Left ventricle myocardium inferior (tissue), 1 donor: ENCODE measurements around the gene RNF150. TPM values are rescaled to one million over a fixed set of nuclear protein-coding genes. Genes with fewer than 3 reads are reported as not detected.
"Not testable (repeated sequence)": the region's sequence is repeated elsewhere in the genome, so short reads cannot be mapped to it uniquely, and the experiment has no call there.

Source experiments
- DNase-seq: peaks from one replicate; pipeline ENCODE4 v3.0.0-alpha.2; 2020
- H3K27ac ChIP-seq: fragments of 200-600 bp; replicated peaks from 2 replicates; pipeline ENCODE4 v1.8.0; 2021
- H3K27me3 ChIP-seq: fragments of 200-600 bp; 2 replicates; pipeline ENCODE4 v1.8.0; 2021; ENCODE audit warnings: low read depth
- H3K36me3 ChIP-seq: fragments of 200-600 bp; 2 replicates; pipeline ENCODE4 v1.8.0; 2021
- H3K4me1 ChIP-seq: fragments of 200-600 bp; 2 replicates; pipeline ENCODE4 v1.8.0; 2021
- H3K4me3 ChIP-seq: fragments of 200-600 bp; 2 replicates; pipeline ENCODE4 v1.8.0; 2021; ENCODE audit warnings: mild to moderate bottlenecking, moderate library complexity
- H3K9me3 ChIP-seq: fragments of 200-600 bp; replicated peaks from 2 replicates; pipeline ENCODE4 v1.8.0; 2021
- CTCF ChIP-seq: fragments of 200-600 bp; IDR thresholded peaks from 2 replicates; pipeline ENCODE4 v1.8.0; 2021; ENCODE audit warnings: antibody characterized with exemption, mild to moderate bottlenecking, borderline replicate concordance
- intact Hi-C: fragments of 100-400 bp; cut with micrococcal nuclease; formaldehyde crosslinking; loops from one replicate; pipeline ENCODE4 v1.11.0; 2022
- total RNA-seq: library from RNA; stranded (reverse); fragmentation: NEBNext Ultra II Directional; extraction: Animal tissue kit (Norgen Biotek cat#: 25700); gene quantifications from one replicate; pipeline ENCODE4 v1.2.1, GENCODE V29; 2021
- donor health status: DM: no; HTN: yes; CAD: no; lungs with severe emphysema.

RNF150 gene
- total RNA-seq, 1 donor from 2014 or later = 68.0 TPM

- no peak for DNase-seq
- no peaks in the 10 kb centered on the region for H3K36me3 ChIP-seq
- intact Hi-C loops = no loop called here
- H3K27ac ChIP-seq = no peak overlapping the region
- H3K27me3 ChIP-seq = no peaks in the 10 kb centered on the region
- no peak for TF ChIP-seq CTCF
- H3K4me3 ChIP-seq = no peak overlapping the region
- no peaks in the 10 kb centered on the region for H3K9me3 ChIP-seq
- H3K4me1 ChIP-seq = peaks cover 19% of the 10 kb centered on the region
Observed at GRCh38 chr4:140811429-140811828, 321.8 kb downstream of the RNF150 start.

GRCh38 chr4:140810591-140811169, 322.6 kb downstream of the RNF150 start:
- H3K27me3 ChIP-seq, H3K4me3 ChIP-seq, DNase-seq, intact Hi-C loops, H3K36me3 ChIP-seq, H3K27ac ChIP-seq, H3K9me3 ChIP-seq: not testable (repeated sequence)
- H3K4me1 ChIP-seq = peaks cover 19% of the 10 kb centered on the region

Other genes with a start within 250 kb of the RNF150 start
- 144 TPM for gene ZNF330, start 87.4 kb upstream of the RNF150 start, total RNA-seq